HG03457 (cell line): ENCODE measurements around the gene ANAPC5.

Experiments
- ATAC-seq: cut with Tn5 transposase; IDR thresholded peaks from one replicate; pipeline ENCODE4 v1.9.1; 2021; ENCODE audit warnings: moderate number of reproducible peaks; ENCODE audit not compliant: unreplicated experiment

Gene ANAPC5

DNA sequence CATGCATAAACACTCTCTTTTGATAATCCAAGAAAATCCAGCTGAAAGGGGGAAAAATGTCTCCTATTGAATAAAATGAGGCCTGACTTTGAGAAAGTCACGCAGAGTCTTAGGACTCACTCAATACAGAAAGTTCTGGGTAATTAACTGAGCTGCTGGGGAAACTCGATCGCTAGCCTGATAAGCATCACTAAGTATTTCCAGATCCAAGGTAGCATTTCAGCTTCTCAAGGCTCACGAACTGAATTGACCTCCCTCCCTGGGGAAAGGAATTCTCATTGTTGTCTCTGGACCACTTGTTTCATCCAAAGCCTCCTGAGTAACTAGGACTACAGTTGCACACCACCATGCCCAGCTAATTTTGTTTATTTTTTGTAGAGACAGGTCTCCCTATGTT, 13.8 kb upstream of the ANAPC5 start:
- no peak for ATAC-seq

DNA sequence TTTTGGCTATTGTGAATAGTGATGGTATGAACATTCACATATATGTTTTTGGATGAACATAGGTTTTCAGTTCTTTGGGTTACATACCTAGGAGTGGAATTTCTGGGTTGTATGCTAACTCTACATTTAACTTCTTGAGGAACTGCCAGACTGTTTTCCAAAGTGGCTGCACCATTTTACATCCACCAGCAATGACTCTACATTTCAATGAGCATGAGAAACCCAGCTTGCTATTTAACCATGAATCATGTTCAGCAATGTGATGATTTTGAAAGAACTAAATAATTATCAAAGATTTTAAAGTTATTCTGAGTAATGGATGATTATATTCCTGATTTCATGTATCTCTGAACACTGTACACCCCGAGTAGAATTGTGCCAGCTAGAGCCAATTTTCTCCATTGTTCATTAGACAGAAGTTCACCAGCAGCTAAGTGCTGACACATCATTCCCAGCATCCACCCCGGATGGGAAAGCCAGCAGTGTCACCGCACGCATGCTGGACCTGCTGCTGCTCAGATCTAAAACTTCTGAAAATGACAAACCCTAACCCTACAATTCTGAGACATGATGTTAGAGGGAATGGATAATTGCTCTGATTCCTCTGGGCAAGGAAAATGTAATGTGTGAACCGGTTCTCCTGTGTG, 13.3 kb upstream of the ANAPC5 start:
- no peak for ATAC-seq

DNA sequence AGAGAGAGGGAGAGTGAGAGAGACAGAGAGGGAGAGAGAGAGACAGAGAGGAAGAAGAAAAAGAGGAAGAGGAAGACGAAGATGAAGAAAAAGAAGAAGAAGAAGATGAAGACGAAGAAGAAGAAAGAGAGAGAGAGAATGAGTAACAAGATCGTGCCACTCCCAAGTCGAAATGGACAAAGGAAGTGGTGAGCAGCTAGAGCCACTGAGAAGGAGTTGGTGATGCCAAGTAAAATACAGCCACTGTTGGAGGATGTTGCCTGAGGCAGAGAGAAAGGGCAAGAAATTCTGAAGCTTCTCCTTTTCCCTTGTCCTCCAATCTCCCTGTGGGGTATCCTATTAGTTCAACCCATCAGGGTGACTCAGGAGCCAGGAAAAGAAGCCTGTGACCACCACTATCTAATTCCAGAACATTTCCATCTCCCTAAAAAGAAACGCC, 12.5 kb upstream of the ANAPC5 start:
- no peak for ATAC-seq

DNA sequence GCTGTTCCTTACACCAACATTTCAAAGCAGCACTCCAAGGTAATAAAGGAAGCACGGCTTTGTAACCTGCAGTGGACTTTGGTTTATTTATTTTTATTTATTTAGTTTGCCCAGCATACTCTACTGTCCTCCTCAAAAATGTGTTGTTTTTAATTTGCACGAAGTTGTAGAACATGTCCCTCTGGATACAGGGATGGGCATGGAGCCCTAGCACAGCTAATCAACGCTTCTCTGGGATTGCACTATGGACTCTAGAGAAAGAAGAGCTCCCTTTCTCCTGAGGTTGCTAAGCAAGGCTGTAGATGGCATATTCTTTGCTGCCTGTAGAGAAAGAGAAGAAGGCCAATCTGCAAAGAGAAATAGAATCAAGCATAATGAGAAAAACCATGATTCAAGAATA, 5.9 kb upstream of the ANAPC5 start:
- ATAC-seq: no peak

DNA sequence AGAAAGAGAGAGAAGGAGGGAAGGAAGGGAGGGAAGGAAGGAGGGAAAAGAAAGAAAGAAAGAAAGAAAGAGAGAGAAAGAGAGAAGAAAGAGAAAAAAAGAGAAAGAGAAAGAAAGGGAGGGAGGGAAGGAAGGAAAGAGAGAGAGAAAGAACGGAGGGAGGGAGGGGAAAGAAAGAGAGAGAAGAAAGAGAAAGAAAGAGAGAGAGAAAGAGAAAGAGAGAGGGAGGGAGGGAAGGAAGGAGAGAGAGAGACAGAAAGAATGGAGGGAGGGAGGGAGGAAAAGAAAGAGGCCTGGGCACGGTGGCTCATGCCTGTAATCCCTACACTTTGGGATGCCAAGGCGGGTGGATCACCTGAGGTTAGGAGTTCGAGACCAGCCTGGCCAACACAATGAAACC, 5.1 kb upstream of the ANAPC5 start:
- no peak for ATAC-seq

DNA sequence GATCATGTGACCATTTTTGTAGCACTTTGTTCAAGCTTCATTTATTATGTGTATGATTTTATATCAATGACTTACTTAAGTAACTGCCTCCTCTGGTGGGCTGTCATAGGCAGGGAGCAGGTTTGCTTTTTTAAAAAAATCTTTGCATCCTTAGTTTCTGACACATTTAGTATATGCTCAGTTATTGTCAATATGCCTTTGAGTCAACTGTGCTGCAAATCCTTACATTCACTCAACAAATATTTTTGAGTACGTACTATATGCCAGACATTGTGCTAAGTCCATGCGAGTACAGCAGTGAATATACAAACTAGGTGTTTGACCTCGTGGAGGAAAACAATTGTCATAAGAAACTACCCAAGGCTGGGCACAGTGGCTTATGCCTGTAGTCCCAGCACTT, 4.4 kb upstream of the ANAPC5 start:
- ATAC-seq: no peak

DNA sequence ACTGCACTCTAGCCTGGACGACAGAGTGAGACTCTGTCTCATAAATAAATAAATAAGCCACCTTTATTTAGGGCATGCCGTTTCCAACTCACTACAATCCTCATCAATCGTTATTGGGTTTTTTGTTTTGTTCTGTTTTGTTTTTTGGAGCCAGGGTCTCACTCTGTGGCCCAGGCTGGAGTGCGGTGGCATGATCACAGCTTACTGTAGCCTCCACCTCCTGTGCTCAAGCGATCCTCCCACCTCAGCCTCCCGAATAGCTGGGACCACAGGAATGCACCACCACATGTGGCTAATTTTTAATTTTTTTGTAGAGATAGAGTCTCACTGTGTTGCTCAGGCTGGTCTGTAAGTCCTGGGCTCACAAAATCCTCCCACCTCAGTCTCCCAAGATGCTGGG, 3.6 kb upstream of the ANAPC5 start:
- ATAC-seq: no peak

DNA sequence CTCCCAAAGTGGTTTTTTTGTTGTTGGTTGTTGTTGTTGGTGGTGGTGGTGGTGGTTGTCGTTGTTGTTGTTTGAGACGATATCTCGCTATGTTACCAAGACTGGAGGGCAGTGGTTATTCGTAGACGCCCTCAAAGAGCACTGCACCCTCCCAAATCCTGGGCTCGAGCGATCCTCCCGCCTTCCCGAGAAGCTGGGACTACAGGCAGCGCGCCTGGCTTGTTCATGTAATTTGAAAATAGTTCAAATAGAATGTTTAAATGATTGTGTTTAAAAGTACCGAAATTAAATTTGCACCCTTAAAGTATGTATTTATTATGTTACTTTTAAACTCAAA, 439 bp upstream of the ANAPC5 start:
- ATAC-seq: no peak

DNA sequence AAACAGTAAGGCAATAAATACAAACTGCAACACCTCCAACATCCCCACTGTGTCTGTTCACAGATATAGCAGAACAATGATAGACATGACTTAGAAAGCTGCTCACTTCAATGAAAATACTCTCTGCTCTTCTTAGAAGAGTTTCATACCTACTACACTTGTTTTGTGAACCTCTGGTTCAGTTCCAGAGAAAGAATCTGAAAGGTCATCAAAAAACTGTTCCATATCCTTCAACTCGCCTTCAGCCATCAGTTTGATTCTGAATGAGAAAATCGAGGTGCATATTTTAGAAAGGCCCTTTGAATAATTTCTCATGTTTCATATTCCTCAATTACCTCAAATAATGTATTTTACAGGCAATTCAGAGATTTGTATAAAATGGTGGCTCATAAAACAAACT, 5.5 kb downstream of the ANAPC5 start:
- ATAC-seq: no peak

DNA sequence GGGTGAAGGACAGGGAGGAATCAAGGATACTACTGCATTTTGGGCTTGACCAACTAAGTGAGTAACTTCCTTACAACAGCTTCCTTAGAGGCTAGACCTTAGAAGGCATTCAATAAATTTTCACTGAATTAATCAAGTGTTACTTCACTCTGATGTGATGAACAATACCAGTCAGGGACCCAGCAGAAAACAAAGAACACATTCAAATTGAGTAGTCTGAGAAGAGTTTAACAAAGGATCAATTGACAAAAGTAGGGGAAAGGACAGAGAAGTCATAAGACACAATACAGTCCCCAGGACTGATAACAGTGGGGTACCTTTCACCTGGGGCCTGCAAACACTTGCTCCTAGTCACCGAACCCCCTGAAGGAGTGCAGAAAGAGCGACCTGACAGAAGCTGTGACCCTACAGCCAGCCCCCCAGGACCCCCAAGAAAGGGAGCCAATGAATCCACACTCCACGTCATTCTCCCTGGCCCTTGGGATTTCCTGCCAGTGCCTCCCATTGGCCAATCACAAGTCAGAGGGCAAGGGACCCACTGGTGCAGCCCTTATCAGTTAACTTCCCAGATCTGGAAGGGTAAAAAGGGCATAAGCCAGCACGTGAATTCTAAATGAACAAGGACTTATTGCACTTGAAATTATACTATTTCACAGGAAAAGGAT, 6.9 kb downstream of the ANAPC5 start:
- no peak for ATAC-seq

DNA sequence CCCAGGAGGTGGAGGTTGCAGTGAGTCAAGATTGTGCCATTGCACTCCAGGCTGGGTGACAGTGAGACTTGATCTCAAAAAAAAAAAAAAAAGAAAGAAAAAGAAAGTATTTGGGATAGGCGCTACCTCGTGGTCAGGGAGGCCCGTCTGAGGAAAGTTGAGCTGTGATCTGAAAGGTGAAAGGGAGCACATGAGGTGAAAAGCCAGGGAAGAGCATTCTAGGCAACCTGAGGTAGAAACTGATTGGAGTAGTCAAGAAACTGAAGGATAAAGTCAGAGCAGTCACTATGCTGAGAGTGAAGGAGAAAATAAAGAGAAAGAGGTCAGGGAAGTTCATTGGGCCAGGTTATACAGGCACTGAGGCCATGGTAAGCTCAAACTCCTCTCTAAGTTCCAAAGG, 7.7 kb downstream of the ANAPC5 start:
- no peak for ATAC-seq

DNA sequence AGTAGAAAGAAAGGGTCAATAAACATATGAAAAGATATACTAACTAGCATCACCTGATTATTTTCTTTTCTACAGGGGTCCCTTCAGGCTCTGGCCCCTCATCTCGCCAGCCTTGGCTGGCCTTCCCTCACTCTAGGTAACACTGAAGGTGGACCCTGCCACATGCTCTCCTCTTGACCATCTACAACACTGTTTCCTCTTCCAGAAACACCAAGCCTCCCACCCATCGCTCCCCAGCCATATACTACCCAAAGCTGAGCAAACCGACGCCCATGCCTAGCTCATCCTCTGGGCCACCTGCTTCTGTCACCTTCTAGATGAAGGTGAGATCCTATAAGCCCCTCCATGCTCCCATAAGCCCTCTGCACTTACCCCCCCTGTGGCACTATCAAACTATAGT, 14.8 kb downstream of the ANAPC5 start:
- no peak for ATAC-seq

DNA sequence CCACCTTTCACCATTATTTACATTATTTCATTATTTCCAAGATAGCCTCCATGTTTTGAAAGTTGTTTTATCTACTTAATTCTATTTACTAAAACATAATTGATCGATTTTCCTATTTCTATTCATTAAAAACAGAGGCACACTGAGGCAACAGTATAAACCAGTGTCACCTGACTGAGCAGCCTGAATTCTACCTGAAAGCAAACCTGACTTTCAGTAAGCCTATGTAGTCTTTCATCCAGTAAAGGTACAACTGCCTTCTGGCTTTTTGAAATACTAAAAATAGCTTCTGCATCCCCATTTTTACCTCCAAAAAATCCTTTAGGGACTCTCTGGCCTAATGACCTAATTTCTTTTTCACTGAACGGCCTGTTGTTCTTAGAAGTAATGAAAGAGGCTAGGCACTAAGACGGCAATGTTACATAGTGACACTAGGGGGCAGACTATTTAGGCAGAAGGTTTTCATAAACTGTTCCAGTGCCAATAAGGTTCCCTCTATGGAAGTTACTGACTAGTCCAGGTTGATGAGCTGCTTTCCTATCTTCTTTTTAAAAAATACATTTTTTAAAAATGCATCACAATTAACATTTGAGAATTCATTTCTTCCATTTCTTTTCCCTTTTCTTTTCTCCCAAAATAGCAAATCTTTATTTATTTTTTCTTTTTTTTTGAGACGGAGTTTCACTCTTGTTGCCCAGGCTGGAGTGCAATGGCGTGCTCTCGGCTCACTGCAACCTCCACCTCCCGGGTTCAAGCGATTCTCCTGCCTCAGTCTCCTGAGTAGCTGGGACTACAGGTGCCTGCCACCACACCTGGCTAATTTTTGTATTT, 17.5 kb downstream of the ANAPC5 start:
- ATAC-seq: no peak

DNA sequence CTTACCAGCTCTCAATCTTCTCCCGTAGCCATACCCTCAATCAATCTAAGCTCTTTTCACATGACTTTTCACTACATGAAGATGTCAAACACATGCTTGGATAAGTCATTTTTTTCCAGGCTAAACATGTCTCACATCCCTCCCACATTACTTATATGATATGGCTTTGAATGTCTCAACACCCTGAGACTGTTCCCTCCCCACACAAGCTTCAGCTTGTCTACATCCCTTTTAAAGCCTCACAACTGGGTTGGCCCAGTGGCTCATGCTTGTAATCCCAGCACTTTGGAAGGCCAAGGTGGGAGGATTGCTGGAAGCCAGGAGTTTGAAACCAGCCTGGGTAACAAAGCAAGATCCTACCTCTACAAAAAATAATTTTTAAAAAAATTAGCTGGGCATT, 18.5 kb downstream of the ANAPC5 start:
- no peak for ATAC-seq

DNA sequence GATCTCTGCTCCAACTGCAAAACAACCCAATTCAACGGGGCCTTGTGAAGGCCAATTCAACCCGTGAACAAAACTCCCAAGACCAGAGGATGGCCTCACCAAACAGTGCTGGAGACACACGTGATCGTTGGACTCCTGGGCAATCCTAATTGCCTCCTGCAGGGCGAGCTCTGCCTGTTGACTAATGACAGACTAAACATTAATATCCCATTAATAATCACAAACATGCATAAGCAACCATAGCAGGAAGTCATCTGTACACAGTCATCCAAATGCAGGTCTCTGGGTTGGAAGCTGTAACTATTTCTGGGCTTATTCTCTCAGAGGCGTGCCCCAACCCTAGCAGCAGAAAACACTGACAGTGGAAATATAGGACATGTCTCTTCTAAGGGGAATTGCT, 21.0 kb downstream of the ANAPC5 start:
- ATAC-seq: no peak

DNA sequence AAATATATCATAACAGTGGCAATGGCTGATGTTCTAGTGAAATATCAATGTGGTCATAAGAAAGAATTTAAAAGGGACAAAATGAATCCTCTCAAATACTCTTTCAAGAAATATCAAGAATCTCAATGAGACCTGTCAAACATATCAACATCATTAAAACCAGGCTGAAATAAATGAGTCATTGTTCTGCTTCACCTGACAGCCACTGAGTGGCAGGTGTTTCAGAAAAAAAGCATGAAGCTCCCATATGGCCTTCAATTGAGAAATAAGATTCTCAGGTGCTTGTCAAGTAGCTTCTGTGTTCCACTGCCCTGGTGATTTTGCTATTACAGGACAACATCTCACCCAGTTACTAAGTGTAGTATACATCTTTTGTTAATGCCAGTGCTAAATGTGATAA, 21.5 kb downstream of the ANAPC5 start:
- ATAC-seq: no peak

DNA sequence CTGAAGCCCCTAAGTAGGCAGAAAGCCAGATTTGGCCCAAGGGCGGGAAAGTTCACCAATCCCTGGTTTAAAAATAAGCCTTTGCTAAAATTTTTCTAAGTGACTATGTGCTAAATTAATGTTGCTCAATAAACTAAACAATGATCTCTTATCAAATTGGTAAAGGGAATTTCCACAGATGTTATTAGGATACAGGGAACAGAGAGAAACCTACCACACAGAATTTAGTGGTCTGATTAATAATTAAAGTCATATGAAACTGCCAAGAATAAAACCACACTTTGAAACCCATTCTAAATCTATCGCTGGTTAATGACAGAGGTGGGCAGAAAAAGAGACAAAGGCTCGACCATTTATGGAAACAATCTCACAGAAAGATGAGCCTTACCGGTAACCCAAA, 22.0 kb downstream of the ANAPC5 start:
- ATAC-seq: no peak

DNA sequence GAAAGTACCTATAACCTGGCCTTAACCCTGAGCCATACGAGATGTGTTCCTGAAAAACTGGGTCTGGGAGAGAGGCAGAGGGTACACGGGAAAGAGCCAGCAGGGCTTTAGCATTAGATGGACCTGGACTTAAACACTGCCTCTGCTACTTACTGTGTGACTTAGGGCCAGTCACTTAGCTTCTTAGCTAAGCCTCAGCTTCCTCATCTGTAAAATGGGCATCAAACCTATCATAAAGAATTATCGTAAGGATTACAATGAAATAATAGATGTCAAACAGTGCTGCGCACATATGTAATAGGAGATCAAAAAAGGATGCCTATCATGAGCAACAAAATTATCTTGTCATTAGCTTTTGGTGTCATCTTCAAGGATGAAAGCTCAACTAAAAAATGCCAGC, 23.6 kb downstream of the ANAPC5 start:
- no peak for ATAC-seq

DNA sequence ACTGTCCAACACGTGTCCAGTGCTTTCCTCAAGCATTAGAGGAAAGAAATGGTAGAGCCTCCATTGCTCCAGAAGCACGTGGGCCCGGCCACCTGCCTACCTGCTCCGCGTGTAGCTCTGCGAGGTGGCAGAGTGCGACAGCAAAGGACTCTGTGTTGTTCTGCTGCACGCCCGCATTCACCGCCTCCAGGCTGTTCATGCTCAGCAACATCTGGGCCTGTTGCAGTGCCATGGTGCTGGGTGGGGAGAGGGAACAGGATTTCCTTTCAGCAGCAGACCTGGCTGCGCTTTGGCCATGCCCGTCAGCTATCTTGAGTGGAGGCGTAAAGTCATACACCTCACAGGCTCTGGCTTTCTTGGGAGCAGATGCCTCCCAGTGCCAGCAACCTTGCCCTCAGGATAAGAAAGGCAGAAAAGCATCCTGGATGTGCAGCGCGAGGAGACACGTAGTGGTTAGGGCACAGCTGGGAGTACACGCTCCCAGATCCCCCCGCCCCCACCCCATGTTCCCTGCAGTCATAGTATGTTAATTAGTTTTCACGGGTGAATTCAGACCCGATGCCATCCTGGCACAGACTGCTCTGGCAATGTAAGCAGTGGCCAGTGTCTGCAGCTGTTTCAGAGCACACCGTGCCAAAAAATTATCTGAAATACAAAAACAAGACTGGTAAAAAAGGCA, 25.1 kb downstream of the ANAPC5 start:
- ATAC-seq: no peak

DNA sequence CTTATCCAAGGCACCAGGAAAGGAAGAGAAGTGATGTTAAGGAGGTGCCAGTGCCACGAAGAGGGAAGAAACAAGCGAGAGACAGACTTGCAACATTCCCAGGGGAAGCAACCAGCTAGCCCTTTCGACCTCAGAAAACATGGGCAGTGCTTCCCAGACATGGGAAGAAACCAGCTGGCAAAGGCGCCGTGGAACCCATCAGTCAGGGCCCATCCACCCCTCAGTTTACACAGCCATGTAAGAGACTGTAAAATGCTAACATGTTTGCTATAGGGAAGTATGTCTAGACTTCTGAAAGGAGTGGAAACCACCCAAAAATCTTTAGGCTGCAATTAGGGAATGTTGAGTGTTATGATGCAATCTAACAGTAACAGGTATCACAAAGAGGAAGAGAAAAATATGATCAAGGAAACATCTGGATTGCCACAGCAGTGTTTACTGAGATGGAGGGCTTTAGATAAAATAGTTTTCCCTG, 26.3 kb downstream of the ANAPC5 start:
- no peak for ATAC-seq

DNA sequence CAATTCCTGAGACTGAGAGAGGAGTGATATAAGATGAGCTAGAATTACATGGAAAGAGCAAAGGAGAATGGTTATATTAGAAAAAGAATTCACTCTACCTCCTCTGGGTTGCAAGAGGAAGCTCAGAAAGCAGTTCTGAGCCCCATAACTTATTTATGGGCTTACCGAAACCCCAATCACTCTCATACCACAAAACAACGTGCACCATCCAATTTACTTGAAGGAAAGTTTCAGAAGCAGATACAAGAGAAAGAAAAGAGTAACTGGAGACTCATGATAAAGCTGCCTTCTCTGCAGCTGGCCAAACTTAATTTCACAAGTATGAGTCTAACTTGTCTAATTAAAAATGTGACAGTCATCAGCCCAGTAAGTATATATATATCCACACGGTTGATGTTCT, 28.3 kb downstream of the ANAPC5 start:
- no peak for ATAC-seq

DNA sequence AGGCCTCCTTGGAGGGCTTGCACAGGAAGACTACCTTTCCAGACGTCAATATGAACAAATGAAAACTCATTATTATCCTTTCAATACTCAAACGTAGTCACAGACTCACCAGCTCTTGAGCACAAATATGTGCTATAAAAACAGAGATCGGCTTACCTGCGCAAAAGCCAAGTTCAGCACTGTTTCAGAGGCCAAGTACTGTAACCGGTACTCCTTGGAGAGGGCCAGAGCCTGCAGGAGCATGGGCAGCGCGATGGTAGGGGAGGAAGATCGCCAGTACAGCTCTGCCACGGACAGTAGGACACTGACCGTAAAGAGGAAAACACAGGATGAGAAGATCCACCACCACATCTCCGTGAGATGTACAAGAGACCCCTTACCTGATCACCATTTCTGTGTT, 34.1 kb downstream of the ANAPC5 start:
- no peak for ATAC-seq
